Ecto neural progenitor cell (in vitro differentiated cells): ENCODE measurements around the gene SAPCD1.

Experiments
- DNase-seq: peaks from one replicate; pipeline ENCODE4 v3.0.0-alpha.2; 2018; ENCODE audit warnings: low spot score

Gene SAPCD1

GRCh38 chr6:31750411-31751022, 11.9 kb upstream of the SAPCD1 start:
- no peak for DNase-seq

GRCh38 chr6:31752739-31753319, 9.6 kb upstream of the SAPCD1 start:
- no peak for DNase-seq

GRCh38 chr6:31758281-31758680, 4.2 kb upstream of the SAPCD1 start:
- no peak for DNase-seq

GRCh38 chr6:31760790-31761189, 1.7 kb upstream of the SAPCD1 start:
- DNase-seq: no peak

GRCh38 chr6:31761343-31761742, 1.1 kb upstream of the SAPCD1 start:
- no peak for DNase-seq

- no peak for DNase-seq
Measured at GRCh38 chr6:31762878-31763618, 592 bp downstream of the SAPCD1 start.

GRCh38 chr6:31763619-31763940, 1.1 kb downstream of the SAPCD1 start:
- peak; percentile 79 for DNase-seq

GRCh38 chr6:31764198-31764597, 1.7 kb downstream of the SAPCD1 start:
- DNase-seq: no peak

- no peak for DNase-seq
Measured at GRCh38 chr6:31765559-31765909, 3.1 kb downstream of the SAPCD1 start.

GRCh38 chr6:31765910-31766794, 3.7 kb downstream of the SAPCD1 start:
- DNase-seq: peak; percentile 66

- DNase-seq: no peak
Measured at GRCh38 chr6:31767096-31767645, 4.7 kb downstream of the SAPCD1 start.

GRCh38 chr6:31768363-31769257, 6.2 kb downstream of the SAPCD1 start:
- no peak for DNase-seq

GRCh38 chr6:31769684-31770371, 7.4 kb downstream of the SAPCD1 start:
- peak; percentile 73 for DNase-seq

- DNase-seq: no peak
Measured at GRCh38 chr6:31770860-31771259, 8.4 kb downstream of the SAPCD1 start.

GRCh38 chr6:31771992-31772358, 9.5 kb downstream of the SAPCD1 start:
- no peak for DNase-seq

GRCh38 chr6:31775184-31775583, 12.7 kb downstream of the SAPCD1 start:
- DNase-seq: no peak

- no peak for DNase-seq
Measured at GRCh38 chr6:31775633-31776484, 13.4 kb downstream of the SAPCD1 start.

- DNase-seq: no peak
Measured at GRCh38 chr6:31776485-31776988, 14.1 kb downstream of the SAPCD1 start.

GRCh38 chr6:31776989-31777666, 14.7 kb downstream of the SAPCD1 start, which contains the start of gene VWA7:
Gene VWA7 (minus strand): TSS chr6:31777328. CDS start chr6:31776779, 549 bp downstream.
- DNase-seq: no peak
